GM10248 (cell line): ENCODE results near the gene FAM184B.

Experiments used
- CTCF ChIA-PET: fragments of 300-600 bp; sonication (Branson Sonifier 250); formaldehyde crosslinking; extraction: SDS; loops from one replicate; lab custom pipeline; 2021; ENCODE audit warnings: antibody characterized with exemption; lab: Yijun Ruan, JAX
- POLR2A ChIA-PET: fragments of 350-650 bp; sonication (Branson Sonifier 250); formaldehyde crosslinking; extraction: SDS; loops from one replicate; lab custom pipeline; 2020; ENCODE audit warnings: antibody characterized with exemption; lab: Yijun Ruan, JAX
- DNase-seq: peaks from one replicate; pipeline ENCODE4 v3.0.0; 2012; ENCODE audit errors: extremely low spot score
- CTCF ChIP-seq: IDR thresholded peaks from 2 replicates; pipeline ENCODE4 v1.5.1; 2012; ENCODE audit warnings: mild to moderate bottlenecking, low read depth; ENCODE audit errors: extremely low read depth, missing control alignments, control extremely low read depth

FAM184B gene

GRCh38 chr4:17583276-17583675 lies 198.1 kb downstream of the FAM184B start:
- no peak for DNase-seq
- TF ChIP-seq CTCF = no peak
- ChIA-PET CTCF (interaction anchor here (0.8 to 3.1 kb wide), 2 partner anchors 9 to 38 kb away, joined by 3 to 11 read pairs; no protein-coding TSS in a partner anchor), POLR2A (no interaction called here)

GRCh38 chr4:17580969-17581368 lies 200.5 kb downstream of the FAM184B start:
- no peak for DNase-seq
- CTCF ChIA-PET = interaction anchor here (3.1 kb wide), 1 partner anchor 11 kb away, joined by 11 read pairs; no protein-coding TSS in a partner anchor
- no peak for TF ChIP-seq CTCF
- POLR2A ChIA-PET = no interaction called here
